ENCODE results near the gene PRMT1. TPM values are rescaled to one million over a fixed set of nuclear protein-coding genes. Genes with fewer than 3 reads are reported as not detected.
A peak's percentile ranks its signal among the peaks of the same experiment; 100 is the strongest.

PRMT1 gene
- total and polyA plus RNA-seq, 9 of the 15 experiments (the other 6 are each of a cell fraction or from before 2014, with no cell fraction given): 13.3 to 464 (median 326) TPM

GRCh38 chr19:49677231-49677900, at the start of gene PRMT1 (continued):
- TF ChIP-seq, protein P1, sequence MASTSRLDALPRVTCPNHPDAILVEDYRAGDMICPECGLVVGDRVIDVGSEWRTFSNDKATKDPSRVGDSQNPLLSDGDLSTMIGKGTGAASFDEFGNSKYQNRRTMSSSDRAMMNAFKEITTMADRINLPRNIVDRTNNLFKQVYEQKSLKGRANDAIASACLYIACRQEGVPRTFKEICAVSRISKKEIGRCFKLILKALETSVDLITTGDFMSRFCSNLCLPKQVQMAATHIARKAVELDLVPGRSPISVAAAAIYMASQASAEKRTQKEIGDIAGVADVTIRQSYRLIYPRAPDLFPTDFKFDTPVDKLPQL (IDR thresholded peaks at IDR 0.05; ENCODE audit: extremely low read depth, insufficient read length): no peak
- no peak for TF ChIP-seq ZNF780A (CRISPR knock-in tag; IDR thresholded peaks at IDR 0.05)
- TF ChIP-seq HEY1 (CRISPR knock-in tag; IDR thresholded peaks at IDR 0.05; ENCODE audit: borderline replicate concordance): no peak
- TF ChIP-seq KLF13 (tag; IDR thresholded peaks at IDR 0.05; ENCODE audit: borderline replicate concordance, low read depth): peak; percentile 89
- no peak for TF ChIP-seq CBX8 (IDR thresholded peaks at IDR 0.05; ENCODE audit: borderline replicate concordance, extremely low read depth, low read depth, low read length, poor library complexity, severe bottlenecking)
- peak; percentile 30; the same call in 1 of the 2 replicates for TF ChIP-seq SNIP1 (IDR thresholded peaks at IDR 0.05; ENCODE audit: low read depth)
- TF ChIP-seq, protein P2, sequence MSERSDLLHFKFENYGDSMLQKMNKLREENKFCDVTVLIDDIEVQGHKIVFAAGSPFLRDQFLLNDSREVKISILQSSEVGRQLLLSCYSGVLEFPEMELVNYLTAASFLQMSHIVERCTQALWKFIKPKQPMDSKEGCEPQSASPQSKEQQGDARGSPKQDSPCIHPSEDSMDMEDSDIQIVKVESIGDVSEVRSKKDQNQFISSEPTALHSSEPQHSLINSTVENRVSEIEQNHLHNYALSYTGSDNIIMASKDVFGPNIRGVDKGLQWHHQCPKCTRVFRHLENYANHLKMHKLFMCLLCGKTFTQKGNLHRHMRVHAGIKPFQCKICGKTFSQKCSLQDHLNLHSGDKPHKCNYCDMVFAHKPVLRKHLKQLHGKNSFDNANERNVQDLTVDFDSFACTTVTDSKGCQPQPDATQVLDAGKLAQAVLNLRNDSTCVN (CRISPR knock-in tag; IDR thresholded peaks at IDR 0.05): 0 out of 2 replicates have a peak, but pooled peaks have one; percentile 44
- TF ChIP-seq, protein P3, sequence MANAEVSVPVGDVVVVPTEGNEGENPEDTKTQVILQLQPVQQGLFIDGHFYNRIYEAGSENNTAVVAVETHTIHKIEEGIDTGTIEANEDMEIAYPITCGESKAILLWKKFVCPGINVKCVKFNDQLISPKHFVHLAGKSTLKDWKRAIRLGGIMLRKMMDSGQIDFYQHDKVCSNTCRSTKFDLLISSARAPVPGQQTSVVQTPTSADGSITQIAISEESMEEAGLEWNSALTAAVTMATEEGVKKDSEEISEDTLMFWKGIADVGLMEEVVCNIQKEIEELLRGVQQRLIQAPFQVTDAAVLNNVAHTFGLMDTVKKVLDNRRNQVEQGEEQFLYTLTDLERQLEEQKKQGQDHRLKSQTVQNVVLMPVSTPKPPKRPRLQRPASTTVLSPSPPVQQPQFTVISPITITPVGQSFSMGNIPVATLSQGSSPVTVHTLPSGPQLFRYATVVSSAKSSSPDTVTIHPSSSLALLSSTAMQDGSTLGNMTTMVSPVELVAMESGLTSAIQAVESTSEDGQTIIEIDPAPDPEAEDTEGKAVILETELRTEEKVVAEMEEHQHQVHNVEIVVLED (CRISPR knock-in tag; IDR thresholded peaks at IDR 0.05): no peak
- peak; percentile 95 for TF ChIP-seq NFRKB (IDR thresholded peaks at IDR 0.05; ENCODE audit: low read depth)
- TF ChIP-seq RAD21 (CRISPR knock-in tag; conservative IDR thresholded peaks at IDR 0.05 in 1 of 2, IDR thresholded peaks at IDR 0.05 in 1 of 2): no peak
- no peak for TF ChIP-seq RBM39 (optimal IDR thresholded peaks at IDR 0.05; ENCODE audit: low read depth, low read length)
- TF ChIP-seq SMARCC2 (IDR thresholded peaks at IDR 0.05; ENCODE audit: low read depth): no peak
- no peak for TF ChIP-seq ZNF146 (CRISPR knock-in tag; IDR thresholded peaks at IDR 0.05; ENCODE audit: unreplicated experiment)
- no peak for TF ChIP-seq RERE (CRISPR knock-in tag; IDR thresholded peaks at IDR 0.05; ENCODE audit: borderline replicate concordance)
